ENCODE data around the gene PLAC9.
A peak's percentile ranks its signal among the peaks of the same experiment; 100 is the strongest.
"Not testable (repeated sequence)": the region's sequence is repeated elsewhere in the genome, so short reads cannot be mapped to it uniquely, and the experiment has no call there.

Gene PLAC9

DNA sequence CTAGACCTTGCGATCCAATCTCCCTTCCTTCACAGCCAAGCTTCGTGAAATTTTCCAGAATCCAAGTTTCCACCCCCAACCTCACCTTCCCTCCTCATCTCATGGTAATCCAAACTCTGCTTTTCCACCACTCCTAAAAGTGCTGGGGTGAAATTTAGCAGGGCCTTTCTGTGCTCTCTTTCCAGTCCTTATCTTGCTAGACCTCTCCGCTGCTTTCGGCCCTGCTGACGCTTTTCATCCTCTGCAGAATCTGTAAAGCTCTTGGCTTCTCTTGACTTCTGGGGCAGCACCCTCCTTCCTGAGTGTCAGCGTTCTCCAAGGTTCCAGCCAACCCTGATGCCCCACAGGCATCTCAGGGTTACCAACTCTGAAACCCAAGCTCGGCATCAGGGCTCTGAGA lies 7.7 kb downstream of the PLAC9 start:
- DNase-seq, result no peak

DNA sequence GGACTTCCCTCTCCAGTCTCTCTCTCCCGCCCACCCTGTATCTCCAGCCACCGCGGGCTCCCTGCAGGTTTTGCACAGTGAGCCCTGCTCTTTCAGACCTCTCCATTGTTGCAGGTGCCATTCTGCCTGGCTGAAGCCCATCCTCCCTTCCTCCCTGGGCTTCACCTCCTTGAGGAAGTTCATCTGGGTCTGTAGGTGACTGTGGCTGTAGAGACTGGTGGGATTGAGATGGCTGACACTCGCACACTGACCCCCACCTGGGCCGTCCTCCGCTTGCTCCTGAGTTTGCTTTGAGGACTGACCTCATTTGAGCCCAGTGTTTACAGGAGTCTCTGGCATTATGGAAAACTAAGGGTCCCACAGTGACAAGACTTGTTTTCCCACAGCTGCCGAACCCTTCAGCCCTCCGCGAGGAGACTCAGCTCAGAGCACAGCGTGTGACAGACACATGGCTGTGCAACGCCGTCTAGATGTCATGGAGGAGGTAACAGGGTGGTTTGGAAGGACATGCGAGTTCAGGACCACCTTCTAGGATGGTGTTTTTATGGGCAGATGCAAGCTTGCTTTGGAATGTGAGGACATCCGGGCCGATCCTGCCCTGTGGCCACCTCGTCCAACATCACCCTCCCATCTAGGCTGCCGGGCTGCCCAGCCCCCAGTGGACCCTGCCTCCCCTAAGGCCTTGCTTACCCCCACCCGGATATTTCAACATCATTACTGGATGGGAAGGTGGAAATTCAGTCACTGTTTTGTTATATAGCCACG lies 9.3 kb downstream of the PLAC9 start:
- no peak for DNase-seq

DNA sequence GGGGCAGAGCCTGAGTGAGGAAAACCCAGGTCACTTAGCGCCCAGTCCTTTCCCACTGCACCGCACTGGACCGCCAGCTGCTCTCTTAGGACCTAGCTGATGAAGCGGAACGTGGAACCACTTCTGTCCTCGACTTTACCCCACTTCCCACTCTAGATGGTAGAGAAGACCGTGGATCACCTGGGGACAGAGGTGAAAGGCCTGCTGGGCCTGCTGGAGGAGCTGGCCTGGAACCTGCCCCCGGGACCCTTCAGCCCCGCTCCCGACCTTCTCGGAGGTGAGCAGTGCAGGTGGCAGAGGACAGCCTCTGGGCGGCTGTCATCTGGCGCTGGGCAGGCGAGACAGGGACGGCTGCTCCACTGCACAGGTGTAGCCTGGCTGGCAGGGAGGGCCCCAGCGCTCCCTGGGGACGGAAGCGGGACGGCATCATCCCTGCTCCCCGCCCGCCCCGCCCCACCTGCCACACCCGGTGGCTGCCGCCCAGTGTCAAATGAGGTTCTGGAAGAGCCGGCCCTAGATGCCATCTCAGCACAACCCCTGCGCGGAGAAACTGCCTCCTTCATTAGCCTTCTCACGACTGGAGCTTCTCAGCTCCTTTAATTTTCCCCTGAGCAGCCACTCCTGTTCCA lies 11.7 kb downstream of the PLAC9 start:
- no peak for DNase-seq

DNA sequence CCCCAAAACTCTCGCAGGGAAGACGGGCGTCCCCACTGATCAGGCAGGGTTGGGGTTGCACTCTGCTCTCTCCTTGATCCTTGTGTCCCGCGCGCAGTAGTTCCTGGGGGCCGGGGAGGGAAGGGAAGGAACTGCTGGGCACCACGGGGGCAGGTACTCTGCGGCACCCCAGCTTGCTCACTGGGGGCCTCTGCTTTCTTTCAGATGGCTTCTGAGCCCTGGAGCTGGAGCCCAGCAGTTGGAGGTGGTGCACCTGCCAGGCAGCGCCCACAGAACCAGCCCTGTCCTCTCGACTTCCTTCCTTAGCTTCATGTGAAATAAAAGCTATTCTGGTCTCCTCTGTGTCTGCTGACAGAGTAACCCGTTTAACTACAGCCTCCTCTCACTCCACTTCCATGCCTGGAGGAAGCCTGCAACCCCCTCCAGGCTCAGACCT lies 12.2 kb downstream of the PLAC9 start:
- no peak for DNase-seq

DNA sequence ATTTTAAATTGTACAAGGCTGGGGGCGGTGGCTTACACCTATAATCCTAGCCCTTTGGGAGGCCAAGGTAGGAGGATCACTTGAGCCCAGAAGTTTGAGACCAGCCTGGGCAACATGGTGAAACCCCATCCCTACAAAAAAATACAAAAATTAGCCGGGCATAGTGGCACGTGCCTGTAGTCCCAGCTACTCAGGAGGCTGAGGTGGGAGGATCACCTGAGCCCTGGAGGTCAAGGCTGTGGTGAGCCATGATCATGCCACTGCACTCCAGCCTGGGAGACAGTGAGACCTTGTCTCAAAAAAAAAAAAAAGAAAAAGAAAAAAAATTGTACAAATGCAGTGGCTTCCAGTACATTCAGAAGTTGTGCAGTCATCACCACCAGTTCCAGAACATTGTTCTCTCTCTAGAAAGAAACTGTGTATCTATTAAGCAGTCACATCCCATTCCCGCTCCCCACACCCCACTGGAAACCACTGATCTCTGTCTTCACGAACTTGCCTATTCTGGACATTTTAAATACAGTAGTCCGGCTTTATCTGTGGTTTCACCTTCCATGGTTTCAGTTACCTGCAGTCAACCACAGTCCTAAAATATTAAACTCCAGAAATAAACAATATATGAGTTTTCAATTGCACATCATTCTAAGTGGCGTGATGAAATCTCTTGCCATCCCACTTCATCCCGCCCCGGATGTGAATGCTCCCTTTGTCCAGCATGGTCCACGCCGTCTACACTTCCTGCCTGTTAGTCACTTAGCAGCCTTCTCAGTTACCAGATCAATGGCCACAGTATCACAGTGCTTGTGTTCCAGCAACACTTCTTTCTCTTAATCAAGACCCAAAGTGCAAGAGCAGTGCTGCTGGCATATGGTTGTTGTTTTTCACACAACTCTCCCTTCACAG lies 13.1 kb downstream of the PLAC9 start:
- not testable (repeated sequence) for DNase-seq

DNA sequence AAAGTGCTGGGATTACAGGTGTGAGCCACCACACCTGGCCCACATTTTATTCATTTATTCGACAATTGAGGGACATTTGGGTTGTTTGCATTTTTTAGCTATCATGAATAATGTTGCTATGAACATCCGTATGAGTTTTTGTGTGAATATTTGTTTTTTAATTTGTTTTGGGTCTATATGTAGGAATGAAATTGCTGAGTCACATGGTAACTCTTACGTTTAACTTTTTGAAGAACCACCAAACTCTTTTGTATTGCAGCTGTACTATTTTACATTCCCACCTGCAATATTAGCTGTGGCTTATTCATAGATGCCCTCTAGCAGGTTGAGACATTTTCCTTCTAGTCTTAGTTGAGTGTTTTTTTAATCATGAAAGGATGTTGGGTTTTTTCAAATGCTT lies 14.4 kb downstream of the PLAC9 start:
- no peak for DNase-seq

DNA sequence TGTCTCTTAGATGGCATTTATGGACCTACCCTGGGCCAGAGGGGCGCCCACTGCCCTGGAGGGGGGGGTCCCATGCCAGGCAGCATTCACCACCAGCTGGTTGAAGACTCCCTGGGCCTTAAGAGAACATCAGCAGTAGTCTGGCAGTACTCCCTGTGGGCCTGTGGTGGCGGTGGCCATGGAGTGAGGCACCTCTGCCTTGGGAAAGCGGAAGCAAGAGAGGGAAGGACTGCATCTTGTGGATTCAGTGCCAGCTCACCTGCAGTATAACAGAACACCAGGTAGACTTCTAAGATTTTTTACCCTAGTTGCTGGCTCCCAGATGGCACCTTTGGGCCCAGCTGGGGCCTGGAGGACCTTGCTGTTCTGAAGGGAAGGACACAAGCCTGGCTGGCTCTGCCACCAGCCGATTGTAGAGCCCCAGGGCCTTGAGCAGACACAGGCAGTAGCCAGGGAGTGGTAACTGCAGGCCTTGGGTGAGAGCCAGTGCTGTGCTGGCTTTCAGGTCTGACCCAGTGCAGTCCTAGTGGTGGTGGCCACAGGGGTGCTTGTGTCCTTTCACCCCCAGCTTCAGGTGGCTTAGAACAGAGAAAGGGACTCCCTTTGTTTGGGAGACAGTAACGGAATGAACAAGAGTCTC lies 15.8 kb downstream of the PLAC9 start:
- no peak for DNase-seq

DNA sequence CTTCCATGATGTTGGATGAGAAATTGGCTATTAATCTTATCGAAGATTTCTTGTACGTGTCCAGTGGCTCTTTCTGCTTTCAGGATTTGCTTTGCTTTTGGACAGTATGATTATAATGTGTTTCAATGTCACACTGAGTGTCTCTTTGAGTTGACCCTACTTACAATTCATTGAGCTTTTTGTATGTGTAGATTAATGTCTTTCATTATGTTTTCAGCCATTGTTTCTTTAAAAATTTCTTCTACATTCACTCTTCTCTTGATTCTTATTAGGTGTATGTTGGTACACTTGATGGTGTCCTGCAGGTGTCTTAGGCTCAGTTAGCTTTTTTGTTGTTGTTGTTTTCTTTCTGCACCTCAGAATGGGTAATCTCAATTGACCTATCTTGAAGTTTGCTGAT lies 16.6 kb downstream of the PLAC9 start:
- no peak for DNase-seq

DNA sequence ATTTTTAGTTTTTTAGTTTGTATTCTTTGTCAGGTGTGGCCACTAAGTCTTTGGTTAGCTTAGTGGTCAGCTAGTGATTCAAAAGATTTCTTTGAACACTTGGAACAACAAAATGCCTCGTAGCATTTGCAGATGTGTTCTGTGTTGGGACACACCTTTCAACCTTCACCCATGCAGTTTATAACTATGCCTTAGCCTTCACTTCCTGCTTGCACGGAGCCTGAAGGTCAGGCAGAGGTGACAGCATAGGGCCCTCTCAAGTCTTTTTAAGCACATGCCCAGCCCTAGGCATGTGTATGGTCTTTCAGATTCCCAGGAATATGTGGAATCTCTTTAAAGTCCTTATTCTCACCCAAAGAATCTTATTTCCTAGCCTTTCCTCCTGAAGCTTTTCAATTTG lies 17.6 kb downstream of the PLAC9 start:
- DNase-seq, result no peak

DNA sequence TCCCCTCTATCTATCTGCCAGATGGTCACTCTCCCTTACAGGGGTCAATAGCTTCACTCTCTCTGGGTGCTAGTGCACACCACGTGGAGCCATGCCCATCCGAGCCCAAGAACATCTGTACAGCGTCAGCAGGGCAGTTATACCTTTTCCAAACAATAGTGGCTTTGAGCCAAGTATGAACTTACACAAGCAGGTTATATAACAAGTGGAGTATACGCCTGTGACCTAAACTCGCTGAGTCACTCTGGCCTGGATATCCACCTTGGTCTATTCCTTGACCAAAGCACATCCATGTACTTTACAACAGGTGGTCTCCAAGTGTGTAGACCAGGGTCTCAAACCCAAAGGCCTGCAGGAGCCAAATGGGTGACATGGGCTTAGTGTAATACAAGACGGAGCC lies 20.3 kb downstream of the PLAC9 start:
- no peak for DNase-seq

DNA sequence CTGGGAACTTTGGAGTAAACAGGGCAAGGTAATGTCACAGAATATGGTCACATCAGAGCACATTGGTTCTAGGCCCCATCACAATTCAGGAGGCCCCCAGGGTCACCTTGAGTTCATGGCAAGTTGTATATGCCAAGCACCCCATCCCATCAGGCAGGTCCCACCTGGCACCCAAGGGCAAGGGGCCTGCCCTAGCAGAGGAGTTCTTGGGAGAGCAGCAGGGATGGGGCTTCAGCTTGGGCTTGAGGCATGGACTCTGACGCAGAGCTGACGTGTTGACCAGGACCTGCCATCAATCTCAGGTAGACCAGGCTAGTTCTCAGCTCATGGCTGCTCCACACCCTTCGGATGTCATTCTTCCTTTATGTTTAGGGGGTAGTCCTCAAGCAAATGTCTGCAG lies 20.9 kb downstream of the PLAC9 start:
- no peak for DNase-seq

DNA sequence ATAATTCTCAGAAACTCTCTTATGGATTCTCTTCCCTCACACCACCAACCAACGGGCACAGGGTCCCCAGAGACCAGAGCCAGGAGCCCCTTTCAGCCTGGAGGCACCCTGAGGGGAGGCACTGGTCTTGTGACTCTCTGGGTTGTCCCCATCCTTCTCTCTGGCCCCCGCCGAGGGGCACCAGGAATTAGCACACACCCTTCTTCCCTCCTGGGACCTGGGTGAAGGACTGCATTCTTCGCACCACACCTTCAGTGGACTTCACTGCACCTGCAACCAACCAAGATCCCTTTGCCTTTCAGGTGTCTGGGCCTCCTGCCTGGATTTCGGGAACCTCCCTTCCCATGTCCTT lies 22.1 kb downstream of the PLAC9 start:
- DNase-seq, result no peak

DNA sequence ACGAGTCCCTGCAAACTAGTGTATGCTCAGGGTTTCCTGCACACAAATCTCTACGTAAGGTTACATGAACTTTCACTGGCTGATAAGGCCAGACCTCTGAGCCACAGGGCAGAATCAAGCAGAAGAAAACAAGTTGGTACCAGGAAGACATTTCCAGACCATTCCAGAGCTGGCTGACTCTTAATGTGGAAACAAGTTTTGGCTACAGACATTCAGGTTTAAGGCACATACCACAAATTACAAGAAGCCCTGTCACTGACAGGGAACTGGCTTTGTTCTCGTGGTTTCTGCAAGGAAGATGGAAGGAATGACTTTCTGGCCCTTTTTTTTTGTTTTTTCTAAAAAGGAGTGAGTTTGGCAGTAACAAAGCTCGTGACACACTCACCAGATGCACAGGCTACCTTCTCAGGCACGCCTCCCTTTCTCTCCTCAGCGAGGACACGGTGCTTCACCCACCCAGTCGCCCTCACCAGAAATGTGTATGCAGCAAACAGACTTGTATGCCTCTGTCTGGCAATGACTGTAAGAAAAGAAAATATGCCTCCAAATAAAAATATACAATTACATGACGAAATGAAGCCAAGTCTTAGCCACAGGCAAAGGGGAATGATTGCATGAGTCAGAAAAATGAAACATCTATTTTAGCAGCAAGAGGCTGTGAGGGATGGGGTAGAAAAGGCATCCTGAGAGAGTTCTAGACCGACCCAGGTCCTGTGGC lies 22.6 kb downstream of the PLAC9 start:
- no peak for DNase-seq

DNA sequence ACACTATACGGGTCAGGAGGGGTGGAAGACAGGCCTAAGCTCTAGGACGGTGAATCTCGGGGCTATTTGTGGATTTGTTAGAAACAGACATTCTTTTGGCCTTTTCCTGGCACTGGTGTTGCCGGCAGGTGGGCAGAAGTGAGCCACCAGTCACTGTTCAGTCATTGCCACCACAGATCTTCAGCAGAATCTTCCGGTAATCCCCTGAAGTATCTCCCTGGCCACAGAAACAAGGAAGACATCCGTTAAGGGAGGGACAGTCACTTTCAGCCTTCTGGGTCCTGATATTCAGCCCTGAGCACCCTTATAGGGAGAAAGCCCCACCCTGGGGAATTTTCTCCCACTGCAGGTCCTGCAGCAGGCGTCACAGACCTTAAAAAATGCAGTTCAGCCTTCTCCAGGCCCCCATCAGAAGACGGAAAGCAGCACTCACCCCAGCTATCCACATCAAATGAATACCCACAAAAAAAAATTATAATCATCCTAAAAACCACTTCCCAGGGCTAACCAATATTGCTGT lies 23.2 kb downstream of the PLAC9 start:
- no peak for DNase-seq

DNA sequence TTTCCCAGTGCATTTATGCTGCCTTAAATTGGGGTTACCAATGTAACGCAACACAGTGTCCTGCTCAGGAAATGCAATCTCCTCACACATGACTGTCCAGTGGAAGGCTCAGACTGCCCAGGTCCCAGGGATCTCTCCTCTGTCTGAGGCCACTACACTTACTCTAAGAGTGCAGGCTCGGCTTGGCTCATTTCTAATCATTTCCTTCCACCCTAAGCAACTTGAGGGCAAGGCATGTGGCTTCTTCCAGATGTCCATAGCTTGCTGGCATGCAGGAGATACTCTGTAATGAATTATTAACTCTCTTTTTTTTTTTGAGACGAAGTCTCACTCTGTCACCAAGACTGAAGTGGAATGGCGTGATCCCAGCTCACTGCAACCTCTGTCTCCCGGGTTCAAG lies 23.7 kb downstream of the PLAC9 start:
- no peak for DNase-seq

DNA sequence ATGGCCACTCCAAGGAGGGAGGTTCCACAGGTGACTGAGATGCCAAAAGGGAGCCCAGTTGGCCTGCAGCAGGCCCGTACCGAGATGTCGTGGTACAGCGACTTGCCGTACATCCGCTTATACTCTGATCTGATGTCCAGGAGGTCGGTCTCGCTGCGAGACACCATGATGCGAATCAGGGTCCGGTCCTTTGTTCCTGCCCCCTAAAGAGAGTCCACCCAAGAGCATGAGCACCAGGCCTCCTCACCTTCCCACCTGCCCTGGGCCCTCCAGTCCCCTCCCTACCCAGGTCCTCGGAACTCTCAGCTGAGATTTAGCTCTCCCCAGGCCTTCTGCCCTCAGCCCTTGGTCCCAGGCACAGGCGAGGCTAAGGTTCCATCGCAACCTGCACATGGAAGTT lies 25.0 kb downstream of the PLAC9 start:
- DNase-seq, result no peak

DNA sequence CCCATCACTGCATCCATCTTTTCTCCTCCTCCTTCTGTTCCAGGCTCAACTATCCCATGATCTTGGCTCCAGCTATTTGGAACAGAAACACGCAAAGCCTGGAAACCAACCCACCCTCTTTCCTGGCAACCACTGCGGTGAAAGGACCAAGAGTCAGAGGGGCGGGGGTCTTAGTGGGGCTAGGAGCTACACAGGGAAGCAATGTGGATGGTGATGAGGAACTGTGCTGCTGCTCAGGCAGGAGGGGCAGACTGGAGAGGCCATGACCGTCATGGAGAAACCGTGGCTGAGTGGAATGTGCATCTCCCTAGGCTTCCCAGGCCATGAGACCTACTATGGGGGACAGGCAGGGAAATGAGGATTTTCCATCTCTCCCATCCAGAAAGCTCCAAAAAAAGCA lies 25.6 kb downstream of the PLAC9 start:
- DNase-seq, result no peak

DNA sequence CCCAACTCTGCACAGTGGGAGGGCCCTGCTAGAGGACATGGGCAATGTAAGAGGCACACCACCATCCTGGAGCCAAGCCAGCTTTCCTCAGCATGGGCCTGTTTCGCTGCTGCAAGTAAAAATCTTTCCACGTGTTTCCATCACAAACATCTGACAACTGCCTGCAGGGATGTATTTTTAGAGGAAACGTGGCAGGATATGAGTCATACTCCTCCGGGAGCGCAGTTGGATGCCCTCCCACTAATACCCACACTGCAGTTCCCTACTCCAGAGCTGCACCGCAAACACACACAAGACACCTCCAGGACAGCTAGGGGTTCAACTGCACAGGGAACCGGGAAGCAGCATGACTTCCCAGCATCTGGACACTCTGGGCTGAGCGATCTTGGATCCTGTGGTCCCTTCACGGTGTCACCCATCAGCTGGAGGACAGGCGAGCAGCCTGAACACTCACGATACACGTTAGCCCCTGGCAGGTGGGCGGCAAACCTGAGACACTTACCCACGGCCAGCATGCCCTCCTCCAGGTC lies 26.1 kb downstream of the PLAC9 start:
- peak; percentile 89 for DNase-seq

DNA sequence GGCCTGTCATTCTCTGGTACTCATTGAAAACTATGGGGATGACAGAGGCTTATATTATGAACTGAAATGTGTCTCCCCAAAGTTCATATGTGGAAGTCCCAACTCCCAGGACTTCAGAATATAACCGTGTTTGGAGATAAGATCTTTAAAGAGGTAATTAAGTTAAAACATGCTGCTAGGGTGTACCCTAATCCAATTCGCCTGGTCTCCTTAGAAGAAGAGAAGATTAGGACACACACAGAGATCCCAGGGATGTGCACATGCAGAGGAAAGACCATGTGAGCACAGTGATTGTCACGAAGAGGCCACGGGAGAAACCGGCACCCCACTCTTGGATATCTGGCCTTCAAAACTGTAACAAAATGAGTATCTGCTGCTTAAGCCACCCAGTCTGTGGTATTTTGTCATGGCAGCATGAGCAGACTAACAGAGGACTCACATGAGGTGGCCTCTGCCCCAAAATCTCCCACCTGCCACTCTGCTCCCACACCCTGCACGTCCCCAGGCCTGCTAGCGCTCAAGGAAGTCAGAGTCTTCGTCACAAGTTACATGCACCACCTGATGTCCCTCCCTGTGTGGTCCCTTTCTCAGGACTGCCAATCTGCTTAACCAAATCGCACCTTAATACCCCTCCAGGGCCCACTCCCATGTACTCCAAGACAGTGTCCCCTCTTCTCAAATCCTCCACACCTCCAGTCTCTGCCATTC lies 26.8 kb downstream of the PLAC9 start:
- DNase-seq, result no peak

DNA sequence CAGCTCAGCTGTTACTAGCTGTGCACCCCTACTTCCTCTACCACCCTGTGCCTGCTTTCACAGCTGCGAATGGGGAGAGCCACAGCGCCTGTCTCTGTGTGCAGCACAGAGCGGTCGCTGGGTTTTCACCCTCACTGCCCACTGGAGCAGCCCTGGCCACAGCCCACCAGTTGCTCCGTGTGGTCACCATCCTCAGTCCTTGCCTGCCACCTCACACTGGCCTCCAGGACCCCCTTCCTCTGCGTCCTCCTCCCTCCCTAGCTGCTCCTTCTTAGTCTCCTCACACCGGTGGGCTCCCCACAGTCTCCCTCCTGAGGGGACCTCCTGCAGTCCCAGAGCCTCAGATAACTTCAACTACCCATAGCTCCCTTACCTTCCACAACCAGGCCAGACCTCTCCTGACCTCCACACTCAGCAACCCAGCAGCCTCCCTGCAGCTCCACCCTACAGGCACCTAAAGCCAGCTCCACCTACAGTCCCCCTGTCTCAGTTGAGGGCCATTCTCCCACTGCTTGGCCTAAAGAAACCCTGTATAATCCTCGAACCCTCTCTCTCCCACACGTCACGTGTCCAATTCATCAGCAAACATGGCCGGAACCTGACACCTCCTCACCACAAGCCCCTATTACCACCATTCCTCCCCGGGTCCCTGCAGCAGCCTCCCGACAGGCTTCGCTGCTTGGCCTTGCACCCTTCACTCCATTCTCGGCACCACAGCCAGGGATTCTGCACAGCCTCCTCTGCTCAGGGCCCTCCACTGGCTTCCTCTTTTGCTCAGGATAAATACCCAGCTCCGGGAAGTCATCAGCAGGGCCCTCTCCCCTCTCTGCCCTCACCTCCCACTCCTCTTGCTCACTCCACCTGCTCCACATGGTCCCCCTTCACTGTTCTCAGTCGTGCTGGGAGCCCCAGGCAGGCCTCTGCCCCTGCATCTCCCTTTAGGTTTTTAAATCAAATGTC lies 28.1 kb downstream of the PLAC9 start:
- DNase-seq, result no peak

Data from right forelimb (tissue), 1 donor.